HG03135 (cell line): ENCODE data around the gene GNRHR.
"Not testable (repeated sequence)": the region's sequence is repeated elsewhere in the genome, so short reads cannot be mapped to it uniquely, and the experiment has no call there.

ENCODE experiments used
- ATAC-seq: cut with Tn5 transposase; IDR thresholded peaks from one replicate; pipeline ENCODE4 v1.9.1; 2021; ENCODE audit warnings: mild to moderate bottlenecking, moderate library complexity; ENCODE audit not compliant: unreplicated experiment

The GNRHR gene

DNA sequence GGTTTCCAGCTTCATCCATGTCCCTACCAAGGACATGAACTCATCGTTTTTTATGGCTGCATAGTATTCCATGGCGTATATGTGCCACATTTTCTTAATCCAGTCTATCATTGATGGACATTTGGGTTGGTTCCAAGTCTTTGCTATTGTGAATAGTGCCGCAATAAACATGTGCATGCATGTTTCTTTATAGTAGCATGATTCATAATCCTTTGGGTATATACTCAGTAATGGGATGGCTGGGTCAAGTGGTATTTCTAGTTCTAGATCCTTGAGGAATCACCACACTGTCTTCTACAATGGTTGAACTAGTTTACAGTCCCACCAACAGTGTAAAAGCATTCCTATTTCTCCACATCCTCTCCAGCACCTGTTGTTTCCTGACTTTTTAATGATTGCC is 23.7 kb downstream of the GNRHR start:
- not testable (repeated sequence) for ATAC-seq

DNA sequence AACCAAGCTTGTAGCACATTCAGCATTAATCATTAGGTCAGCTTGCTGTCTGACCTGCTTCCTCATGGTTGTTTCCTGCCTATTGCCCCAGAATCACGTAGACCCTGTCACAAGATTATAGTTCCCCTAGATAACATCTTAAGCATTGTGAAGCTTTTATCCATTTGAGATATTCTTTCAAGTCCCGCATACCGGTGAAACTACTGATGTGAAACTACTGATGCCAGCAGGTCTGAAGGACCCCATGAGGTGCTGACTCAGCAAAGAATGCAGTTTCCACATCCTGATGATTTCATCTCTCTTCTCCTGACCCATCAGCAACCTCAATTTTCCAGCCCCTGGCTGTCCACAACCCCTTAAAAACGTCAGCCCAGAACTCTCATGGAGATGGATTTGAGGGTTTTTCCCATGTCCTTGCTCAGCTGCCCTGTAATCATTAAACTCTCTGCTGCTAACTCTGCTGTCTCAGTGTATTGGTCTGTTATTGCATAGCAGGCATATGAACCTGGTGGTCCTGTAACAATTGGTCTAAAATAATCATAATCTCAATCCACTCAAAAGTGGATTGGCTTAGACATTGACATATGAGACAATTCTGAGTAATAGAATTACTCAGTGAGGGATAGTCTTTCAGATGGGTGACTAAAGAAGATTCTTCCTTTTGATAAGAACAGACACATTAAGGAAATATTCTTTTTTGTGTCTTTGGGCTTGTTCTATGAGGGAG is 26.9 kb downstream of the GNRHR start:
- ATAC-seq = no peak

DNA sequence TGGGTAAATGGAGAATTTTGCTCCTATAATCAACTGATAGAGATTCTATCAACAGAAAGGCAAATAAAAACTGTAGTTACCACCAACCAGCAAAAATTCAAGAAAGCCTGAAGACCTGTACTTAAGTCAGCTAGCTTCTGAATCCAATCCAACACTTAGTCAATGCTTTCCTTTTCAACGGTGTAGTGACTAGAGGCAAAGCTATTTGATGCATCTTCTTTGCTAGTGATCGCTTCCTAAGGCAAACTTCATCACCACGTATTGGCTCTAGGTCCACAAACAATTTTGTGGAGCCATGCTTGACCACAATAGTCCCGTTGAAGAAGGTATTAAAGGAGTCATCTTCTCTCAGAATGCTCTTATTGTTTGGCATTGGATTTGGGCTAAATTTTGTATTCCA is 28.2 kb downstream of the GNRHR start:
- ATAC-seq = no peak

DNA sequence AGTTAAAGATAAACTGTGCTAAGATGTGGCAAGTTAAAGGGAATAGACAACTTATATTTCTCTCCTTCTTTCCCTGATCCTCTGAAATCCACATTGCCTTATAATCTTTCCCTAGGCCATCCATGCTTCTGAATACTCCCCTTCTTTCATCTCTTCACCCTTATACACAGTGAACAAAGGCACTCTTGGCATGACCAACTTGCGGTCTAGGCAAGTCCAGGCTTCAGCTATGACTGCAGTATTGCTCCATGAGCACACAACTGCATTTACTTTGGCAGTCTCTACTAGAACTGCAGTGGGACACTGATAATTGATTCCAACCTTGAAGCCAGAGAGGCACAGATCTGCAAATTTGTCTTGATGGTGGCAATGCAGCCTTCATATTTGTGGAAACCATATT is 29.1 kb downstream of the GNRHR start:
- ATAC-seq = no peak

DNA sequence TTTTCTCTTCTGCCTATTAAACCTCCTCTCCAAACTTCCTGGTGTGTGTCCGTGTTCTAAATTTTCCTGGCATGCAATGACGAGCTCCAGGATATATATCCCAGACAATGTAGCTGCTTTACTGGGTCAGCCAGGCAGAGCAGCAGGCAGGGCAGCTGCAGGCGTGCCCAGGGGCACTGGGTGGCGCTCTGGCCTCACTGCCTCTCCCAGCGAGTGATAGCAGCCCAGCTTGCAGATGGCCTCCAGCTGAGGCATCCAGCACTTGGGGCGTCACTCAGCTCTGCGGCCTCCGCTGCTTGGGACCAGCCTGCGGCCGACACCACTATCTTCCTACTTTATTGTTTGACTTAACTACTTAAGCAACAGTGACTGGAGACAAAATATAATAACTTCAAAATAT is 30.2 kb downstream of the GNRHR start:
- ATAC-seq = no peak

DNA sequence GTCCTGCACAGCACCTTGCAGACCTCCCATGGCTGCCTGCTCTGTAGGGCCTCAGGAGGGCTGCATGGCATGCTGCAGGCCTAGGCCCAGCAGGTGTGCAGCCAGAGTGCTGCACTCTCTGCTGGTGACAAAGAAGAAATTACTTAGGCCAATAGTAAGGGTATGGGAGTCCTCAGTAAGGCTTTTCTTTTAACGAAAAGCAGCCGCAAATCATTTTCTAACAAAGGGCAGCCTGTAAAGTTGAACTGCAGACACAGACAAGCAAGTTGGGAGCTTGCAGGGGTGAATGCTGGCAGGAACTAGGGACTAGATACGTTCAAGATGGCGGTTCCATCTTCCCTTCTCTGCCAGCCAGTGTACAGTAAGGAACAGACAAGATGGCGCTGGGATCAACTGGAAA is 30.8 kb downstream of the GNRHR start:
- no peak for ATAC-seq

DNA sequence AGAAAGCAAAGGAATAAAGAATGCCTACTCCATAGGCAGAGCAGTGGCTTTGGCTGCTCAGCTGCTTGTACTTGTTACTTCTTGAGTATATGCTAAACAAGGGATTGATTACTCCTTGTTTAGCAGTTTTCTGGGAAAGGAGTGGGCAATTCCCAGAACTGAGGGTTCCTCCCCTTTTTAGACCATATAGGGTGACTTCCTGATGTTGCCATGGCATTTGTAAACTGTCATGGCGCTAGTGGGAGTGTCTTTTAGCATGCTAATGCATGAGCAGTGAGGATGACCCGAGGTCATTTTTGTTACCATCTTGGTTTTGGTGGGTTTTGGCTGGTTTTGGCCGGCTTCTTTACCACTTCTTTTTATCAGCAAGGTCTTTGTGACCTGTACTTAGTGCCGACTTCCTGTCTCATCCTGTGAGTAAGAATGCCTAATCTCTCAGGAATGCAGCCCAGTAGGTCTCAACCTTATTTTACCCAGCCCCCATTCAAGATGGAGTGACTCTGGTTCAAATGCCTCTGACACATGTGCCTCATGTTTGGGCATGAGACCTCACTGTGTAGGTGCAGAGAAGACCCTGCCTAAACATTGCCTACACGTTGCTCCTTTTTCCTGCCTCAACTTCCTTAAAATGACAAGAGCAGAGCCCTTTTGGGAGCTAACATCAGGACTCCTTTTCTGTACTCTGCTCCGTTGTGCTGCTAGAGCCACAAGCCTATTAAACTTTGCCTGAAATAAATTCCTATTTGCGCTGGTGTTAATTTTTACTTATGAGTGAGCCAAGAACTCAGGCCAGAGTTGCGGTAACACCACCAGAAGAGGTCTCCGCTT is 32.2 kb downstream of the GNRHR start:
- no peak for ATAC-seq

DNA sequence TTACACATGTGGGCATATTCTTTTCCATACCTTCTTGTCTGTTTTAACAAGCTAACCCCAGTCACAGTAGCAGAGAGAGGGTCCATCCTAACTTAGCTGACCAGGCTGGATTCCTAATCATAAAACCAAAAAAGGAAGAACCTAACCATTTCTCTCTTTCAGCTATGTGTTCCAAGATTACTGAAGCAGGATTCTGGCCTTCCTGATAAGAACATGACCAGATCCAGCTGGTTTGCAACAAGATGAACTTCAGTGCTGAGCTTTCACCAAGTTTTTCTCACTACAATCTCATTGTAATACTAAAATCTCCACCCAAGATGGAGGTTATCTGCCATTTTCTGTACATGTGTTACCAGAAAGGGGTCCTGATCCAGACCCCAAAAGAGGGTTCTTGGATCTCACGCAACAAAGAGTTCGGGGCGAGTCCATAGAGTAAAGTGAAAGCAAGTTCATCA is 32.8 kb downstream of the GNRHR start:
- ATAC-seq = no peak

DNA sequence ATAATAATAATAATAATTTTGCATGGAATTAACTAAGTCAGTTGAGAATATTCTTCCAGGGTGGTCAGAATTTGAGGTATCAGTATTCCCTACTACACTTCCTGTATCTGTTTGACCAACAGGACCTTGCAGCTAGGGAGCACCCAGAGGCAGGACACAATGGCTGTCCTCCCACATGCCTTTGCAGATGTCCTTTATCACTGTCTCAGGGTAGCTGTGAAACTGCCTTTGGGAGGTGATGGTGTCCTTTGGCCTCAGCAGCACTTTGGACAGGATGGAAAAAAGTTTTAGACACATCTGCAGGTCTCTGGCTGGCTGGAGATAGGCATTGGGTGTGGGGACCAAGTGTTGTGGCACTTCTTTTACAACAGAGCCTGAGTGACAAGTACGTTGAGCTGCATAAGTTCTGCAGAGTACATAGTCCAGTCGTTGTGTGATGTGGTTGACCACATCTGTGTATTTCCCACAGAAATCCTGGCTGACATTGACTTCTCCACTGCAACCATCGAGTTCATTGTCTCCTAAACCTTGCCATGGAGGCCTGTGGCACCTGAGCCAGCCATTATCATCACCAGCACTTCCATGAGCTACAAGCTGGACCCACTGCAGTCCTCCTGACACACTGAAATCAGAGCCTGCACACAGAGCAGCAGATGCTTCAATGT is 34.1 kb downstream of the GNRHR start:
- no peak for ATAC-seq

DNA sequence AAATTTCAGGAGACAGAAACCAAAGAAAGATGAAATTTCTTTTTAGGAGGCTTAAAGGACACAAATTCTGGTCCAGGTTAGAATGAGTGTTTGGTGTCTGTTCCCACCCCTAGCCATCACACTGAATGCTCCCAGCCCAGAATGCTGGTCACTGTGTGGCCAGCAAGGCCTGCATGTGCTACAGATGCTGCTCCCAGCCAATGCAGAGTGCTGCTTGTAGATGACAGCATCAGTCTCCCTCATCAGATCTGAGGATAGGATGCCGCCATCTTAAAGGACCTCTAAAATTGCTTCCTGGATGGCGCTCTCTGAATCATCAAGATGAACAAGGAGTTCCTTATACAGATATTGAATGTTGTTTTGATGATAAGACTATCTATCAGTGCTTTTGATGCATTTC is 35.3 kb downstream of the GNRHR start:
- ATAC-seq = no peak

DNA sequence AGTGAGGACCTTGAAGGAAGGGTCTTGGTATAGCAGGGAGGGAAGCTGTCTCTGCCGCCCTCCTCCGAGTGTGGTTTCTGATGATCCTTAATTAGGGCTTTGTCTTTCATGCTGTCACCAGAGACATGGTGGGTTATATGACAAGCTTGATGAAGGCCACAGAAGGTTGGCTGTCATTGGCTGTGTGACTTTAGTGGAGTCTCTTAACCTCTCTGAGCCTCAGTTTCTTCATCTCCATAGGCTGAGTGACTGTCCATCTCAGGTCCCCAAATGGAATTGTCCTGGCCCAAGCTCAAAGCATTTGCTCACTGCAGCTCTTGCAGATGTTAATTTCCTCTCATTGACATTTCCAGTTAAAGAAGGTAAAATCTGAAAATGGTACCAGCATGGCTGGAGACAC is 36.6 kb downstream of the GNRHR start:
- no peak for ATAC-seq

DNA sequence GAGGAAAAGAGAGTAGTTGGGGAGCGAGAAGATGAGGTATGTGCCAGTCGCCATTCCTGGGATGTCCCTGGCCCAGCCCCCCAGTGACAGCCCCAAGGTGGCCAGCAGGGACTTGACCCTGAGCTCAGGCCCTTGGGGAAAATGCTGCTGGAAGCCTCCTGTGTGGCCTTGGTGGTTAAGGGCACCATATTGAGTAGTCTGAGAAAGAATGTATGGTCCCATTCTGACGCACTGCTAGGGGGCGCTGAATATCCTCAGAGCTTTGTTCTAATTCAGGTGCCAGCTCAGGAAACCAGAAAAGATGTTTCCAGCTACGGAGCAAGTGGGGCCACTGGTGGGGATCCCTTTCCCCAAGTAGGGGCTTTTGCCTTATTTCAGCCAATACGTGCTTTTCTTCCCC is 39.2 kb downstream of the GNRHR start:
- no peak for ATAC-seq

DNA sequence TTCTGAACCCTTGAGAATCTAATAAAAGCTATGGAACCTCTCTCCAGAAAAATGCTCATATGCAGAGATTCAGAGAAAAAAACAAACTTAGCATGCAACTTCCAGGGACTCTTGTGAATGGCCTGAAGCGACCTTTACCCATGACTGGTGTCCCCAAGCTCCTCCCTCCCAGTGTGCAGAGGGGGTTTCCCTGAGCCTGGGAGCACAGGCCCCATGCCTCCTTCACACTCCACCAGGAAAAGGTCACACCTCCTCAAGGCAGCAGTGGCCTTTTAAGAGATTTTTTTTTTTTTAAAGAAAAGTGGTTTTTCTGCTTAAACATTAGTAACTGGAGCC is 40.0 kb downstream of the GNRHR start:
- no peak for ATAC-seq

DNA sequence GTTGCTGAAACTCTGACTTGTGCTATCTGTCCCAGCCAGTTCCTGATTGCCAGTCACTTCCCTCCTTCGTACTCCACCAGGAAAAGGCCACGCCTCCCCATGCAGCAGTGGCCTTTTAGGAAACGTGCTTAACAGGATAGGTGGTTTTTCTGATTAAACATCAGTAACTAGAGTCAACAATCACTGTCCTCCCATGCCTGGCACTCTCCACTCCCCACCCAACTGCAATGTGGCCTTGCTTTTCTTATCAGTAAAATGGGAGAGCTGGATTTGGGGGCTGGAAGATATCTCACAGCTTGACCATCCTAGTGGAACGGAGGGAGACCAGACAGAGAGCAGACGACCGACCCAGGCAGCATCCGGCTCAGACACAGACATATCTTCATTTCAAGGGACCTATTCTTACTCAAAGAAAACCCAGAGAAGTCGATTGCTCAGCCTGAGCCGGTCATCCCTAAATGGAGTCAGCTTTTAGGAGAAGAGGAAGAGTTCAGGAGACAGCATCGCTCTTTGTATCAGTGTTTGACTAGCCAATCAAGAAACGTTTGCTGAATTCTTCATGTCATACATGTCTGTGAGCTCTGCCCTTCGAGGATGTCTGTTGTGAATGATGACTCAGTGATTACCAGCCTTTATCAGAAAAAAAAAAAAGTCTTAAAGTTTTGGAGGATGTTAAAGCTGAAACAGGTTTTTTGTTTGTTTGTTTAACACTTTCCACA is 40.5 kb downstream of the GNRHR start:
- ATAC-seq = no peak

DNA sequence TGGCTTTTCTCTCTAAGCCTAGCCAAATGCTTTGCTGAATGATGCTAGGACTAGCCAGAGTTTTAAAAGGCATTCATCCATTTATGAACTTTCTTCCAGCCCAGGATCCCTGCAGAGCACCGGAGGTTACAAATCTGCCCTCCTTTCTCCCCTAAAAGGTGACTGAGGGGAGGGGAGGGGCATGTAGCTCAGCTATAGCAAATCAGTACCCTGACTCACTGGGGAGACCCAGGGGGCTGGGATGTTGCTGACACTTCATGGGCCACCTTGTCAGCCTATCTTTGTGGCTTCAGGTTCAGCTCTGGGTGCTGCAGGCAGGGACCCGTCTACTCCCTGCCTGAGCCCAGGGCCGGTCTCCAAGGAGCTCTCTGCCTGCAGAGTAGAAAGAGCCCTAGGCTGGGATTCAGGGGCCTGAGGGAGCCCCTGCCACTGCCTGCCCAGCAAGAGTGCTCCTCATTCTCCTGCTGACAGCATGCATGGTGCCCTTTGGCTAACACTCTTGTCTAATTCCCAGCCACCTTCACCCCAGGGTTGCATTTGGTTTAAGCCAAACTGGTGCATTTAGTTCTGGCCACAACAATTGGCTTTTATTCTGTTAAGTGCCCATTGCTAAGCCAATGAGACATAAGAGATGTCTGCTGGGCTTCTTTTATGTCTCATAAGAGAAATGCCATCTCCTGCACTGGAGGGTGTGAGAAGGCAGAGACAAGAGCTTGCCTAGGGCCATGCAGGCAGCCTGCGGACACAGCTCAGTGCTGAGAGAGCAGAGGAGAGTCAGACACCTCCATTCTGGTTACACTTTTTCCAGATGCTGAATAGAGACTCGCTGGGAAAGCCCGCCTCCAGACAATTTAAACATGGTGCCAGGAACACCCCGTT is 41.3 kb downstream of the GNRHR start:
- no peak for ATAC-seq

DNA sequence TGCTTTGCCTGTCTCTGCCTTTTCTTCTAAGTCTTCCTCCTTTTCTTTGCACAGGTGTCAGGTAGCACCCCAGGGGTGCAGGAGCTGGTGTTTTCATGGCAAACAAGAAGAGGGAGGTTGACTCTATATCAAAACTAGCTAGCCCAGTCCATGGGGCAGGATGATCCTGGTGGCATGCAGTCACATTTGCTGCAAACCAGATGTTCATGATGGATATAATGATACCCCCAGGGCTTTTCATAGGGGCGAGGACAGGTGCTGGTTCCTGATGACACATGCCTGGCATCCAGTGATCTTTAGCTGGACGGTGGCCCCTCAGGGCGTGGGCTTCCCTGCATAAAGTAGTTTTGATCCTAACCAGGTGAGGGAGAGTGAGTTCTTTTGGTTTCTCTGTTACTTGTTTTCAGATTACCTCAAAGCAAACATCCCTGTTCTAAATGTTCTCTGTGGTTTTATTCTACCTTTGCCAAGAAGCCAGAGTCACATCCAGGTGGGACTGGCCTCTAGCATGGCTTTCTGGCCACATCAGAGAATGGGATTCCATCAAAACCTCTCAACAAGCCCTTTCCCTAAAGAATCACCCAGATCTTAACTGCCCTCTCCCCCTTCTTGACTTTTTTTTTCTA is 42.1 kb downstream of the GNRHR start:
- ATAC-seq = no peak

DNA sequence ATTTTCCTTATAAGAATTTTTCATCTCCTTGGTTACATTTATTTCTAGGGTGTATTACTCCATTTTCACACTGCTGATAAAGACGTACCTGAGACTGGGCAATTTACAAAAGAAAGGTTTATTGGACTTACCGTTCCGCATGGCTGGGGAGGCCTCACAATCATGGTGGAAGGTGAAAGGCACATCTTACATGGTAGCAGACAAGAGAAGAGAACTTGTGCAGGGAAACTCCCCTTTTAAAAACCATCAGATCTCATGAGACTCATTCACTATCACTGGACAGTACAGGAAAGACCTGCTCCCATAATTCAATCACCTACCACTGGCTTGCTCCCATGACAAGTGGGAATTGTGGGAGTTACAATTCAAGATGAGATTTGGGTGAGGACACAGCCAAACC is 47.5 kb downstream of the GNRHR start:
- ATAC-seq = not testable (repeated sequence)

DNA sequence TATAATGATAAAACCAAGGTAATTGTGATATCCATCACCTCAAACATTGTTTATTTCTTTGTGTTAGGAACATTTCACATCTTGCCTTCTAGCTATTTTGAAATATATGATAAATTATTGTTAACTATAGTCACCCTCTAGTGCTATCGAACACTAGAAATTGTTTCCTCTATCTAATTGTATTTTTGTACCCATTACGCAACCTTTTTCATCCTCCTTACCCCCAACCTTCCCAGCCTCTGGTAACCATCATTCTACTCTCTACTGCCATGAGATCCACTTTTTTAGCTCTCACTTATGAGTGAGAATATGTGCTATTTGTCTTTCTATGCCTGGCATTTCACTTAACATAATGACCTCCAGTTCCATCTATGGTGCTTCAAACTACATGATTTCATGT is 49.3 kb downstream of the GNRHR start:
- no peak for ATAC-seq

DNA sequence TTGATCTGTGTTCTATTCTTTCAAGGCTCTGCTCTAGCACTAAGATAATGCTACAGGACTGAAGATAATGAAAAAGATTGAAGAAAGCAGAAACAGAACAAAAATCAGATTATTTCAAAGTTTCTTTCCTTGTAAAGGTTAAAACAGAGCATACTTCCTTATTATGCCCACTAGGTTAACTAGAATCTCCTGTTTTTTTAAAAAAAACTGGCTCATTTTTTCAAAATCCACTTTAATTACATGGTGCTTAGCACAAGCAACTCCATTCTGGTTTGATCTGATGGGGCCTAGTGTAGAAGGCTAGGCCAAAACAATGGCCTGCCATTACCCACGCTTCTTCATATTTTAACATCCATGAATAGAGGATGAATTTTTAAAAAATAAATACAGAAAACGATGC is 52.0 kb downstream of the GNRHR start:
- no peak for ATAC-seq

DNA sequence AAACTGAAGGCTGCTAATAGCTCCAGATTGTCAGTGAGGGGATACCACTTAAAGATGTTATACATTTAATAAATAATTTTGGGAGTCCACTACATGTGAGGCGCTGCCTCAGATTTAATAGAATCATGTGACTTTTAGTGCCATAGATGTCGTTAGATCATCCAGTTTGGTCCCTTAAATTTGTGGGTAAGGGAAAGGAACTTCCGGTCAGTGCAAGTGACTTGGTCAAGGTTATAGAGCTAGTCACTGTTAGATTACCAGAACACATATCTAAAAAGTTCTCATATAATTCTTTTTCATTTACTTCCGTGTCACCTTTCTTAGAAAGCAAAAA is 52.7 kb downstream of the GNRHR start:
- ATAC-seq = peak; percentile 1
